HG03558 (cell line): ENCODE measurements around the gene LARGE1.

Experiments
- ATAC-seq: cut with Tn5 transposase; IDR thresholded peaks from one replicate; pipeline ENCODE4 v1.9.1; 2021; ENCODE audit warnings: moderate number of reproducible peaks; ENCODE audit not compliant: unreplicated experiment; ENCODE audit errors: extremely low read depth

The LARGE1 gene

GRCh38 chr22:33240888-33241475, 679.3 kb downstream of the LARGE1 start:
- ATAC-seq, result no peak

- no peak for ATAC-seq
Observed at GRCh38 chr22:33232071-33232470, 688.2 kb downstream of the LARGE1 start.

DNA sequence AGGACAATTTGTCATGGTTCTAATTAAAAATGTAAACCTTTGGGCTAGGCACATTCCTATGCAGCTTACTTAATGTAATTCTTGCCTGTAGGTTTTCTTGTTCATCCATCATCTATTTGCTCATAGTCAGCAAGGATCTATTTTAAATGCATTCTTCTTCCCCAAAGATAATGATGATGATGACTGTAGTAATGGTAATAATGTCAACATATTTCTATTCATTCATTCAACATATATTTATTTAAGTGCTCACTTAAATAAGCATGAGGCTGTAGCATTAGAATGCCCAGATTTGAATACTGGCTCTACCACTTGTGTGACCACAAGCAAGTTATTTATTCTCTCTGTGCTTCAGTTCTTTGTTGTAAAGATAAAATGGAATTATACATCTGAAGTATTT, 692.5 kb downstream of the LARGE1 start:
- no peak for ATAC-seq

- ATAC-seq, result no peak
Observed at GRCh38 chr22:33224841-33225240, 695.4 kb downstream of the LARGE1 start.
